Measurements from ENCODE around the gene IL23A.

IL23A gene

DNA sequence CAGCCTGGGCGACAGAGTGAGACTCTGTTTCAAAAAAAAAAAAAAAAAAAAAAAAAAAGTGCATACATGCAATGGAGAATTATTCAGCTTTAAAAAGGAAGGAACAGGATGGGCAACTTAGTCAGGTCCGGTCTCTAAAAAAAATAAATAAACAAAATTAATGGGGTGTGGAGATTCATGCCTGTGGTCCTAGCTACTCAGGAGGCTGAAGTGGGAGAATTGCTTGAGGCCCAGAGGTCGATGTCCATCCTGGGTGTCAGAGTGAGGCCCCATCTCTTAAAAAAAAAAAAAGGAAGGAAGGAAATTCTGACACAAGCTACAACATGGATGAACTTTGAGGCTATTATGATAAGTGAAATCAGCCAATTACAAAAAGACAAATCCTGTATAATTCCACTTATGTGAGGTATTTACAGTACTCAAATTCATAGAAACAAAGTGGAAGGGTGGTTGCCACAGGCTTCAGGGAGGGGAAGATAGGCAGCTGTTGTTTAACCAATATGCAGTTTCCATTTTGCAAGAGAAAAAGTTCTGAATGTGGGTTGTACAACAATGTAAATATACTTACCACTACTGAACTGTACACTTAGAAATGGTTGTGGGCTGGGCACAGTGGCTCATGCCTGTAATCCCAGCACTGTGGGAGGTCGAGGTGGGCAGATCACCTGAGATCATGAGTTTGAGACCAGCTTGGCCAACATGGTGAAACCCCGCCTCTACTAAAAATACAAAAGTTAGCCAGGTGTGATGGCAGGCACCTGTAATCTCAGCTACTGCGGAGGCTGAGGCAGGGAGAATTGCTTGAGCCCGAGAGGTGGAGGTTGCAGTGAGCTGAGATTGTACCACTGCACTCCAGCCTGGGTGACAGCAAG is 36.3 kb downstream of the IL23A start:
- Histone ChIP-seq H4K20me1 (ENCODE audit: insufficient read depth, low read length) (no peaks in the 10 kb centered on the region), H3K9me3 (ENCODE audit: insufficient read depth, low read length, severe bottlenecking) (no peaks in the 10 kb centered on the region), H3K9ac (ENCODE audit: low read depth, low read length) (no peak overlapping the region), H3K4me1 (ENCODE audit: insufficient read depth, low read length) (no peaks in the 10 kb centered on the region), H3K79me2 (ENCODE audit: insufficient read depth, low read length) (no peaks in the 10 kb centered on the region), H3K36me3 (ENCODE audit: insufficient read depth, low read length) (no peaks in the 10 kb centered on the region), H3K27ac (ENCODE audit: low read length) (no peak overlapping the region), H3K27me3 (ENCODE audit: insufficient read depth, low read length, poor library complexity) (no peaks in the 10 kb centered on the region), H3K4me2 (ENCODE audit: insufficient read depth, low read length) (no peak overlapping the region), H2AFZ (ENCODE audit: low read depth, low read length) (no peak overlapping the region), H3K4me3 (ENCODE audit: low read depth in 1 of 2, low read length in 2 of 2) (no peak overlapping the region)
- ATAC-seq (ENCODE audit: insufficient read depth, low read depth): no peak
- TF ChIP-seq EZH2 (IDR thresholded peaks at IDR 0.05; ENCODE audit: borderline replicate concordance, low read depth, low read length, severe bottlenecking): no peak
- TF ChIP-seq, protein P1, sequence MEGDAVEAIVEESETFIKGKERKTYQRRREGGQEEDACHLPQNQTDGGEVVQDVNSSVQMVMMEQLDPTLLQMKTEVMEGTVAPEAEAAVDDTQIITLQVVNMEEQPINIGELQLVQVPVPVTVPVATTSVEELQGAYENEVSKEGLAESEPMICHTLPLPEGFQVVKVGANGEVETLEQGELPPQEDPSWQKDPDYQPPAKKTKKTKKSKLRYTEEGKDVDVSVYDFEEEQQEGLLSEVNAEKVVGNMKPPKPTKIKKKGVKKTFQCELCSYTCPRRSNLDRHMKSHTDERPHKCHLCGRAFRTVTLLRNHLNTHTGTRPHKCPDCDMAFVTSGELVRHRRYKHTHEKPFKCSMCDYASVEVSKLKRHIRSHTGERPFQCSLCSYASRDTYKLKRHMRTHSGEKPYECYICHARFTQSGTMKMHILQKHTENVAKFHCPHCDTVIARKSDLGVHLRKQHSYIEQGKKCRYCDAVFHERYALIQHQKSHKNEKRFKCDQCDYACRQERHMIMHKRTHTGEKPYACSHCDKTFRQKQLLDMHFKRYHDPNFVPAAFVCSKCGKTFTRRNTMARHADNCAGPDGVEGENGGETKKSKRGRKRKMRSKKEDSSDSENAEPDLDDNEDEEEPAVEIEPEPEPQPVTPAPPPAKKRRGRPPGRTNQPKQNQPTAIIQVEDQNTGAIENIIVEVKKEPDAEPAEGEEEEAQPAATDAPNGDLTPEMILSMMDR (IDR thresholded peaks at IDR 0.05; ENCODE audit: borderline replicate concordance, extremely low read depth, low read length, poor library complexity, severe bottlenecking): no peak
- DNase-seq: no peak

DNA sequence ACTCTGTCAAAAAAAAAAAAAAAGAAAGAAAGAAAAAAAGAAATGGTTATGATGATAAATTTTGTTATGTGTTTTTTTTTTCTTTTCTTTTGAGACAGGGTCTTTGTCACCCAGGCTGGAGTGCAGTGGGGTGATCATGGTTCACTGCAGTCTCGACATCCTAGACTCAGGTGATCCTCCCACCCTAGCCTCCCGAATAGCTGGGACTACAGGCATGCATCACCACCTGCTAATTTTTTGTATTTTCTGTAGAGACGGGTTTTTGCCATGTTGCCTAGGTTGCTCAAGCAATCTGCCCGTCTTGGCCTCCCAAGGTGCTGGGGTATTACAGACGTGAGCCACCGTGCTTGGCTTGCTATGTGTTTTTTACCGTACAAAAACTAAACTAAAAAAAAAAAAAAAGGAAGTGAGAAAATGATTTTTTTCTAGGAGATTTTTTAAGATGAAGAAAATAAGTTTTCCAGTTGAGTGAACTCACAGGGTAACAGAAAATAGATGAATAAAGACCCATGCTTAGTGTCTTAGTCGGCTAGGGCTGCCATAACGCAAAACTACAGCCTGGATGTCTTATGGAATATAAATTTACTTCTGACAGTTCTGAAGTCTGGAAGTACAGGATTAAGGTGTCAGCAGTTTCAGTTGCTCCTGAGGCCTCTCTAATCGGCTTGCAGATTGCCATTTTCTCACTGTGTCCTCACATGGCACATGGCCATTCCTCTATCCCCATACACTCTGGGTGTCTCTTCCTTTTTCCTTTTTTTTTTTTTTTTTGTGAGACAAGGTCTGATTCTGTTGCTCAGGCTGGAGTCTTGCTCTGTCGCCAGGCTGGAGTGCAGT is 37.1 kb downstream of the IL23A start:
- Histone ChIP-seq H3K27ac (ENCODE audit: low read length) (no peak overlapping the region), H3K27me3 (ENCODE audit: insufficient read depth, low read length, poor library complexity) (no peaks in the 10 kb centered on the region), H3K4me2 (ENCODE audit: insufficient read depth, low read length) (no peak overlapping the region), H3K4me3 (ENCODE audit: low read depth in 1 of 2, low read length in 2 of 2) (no peak overlapping the region), H3K36me3 (ENCODE audit: insufficient read depth, low read length) (no peaks in the 10 kb centered on the region), H3K9ac (ENCODE audit: low read depth, low read length) (no peak overlapping the region), H3K9me3 (ENCODE audit: insufficient read depth, low read length, severe bottlenecking) (no peaks in the 10 kb centered on the region), H3K79me2 (ENCODE audit: insufficient read depth, low read length) (no peaks in the 10 kb centered on the region), H2AFZ (ENCODE audit: low read depth, low read length) (no peak overlapping the region), H3K4me1 (ENCODE audit: insufficient read depth, low read length) (no peaks in the 10 kb centered on the region), H4K20me1 (ENCODE audit: insufficient read depth, low read length) (no peaks in the 10 kb centered on the region)
- DNase-seq (no peak), ATAC-seq (ENCODE audit: insufficient read depth, low read depth) (no peak)
- no peak for TF ChIP-seq EZH2 (IDR thresholded peaks at IDR 0.05; ENCODE audit: borderline replicate concordance, low read depth, low read length, severe bottlenecking)
- TF ChIP-seq, protein P1 (IDR thresholded peaks at IDR 0.05; ENCODE audit: borderline replicate concordance, extremely low read depth, low read length, poor library complexity, severe bottlenecking): no peak

DNA sequence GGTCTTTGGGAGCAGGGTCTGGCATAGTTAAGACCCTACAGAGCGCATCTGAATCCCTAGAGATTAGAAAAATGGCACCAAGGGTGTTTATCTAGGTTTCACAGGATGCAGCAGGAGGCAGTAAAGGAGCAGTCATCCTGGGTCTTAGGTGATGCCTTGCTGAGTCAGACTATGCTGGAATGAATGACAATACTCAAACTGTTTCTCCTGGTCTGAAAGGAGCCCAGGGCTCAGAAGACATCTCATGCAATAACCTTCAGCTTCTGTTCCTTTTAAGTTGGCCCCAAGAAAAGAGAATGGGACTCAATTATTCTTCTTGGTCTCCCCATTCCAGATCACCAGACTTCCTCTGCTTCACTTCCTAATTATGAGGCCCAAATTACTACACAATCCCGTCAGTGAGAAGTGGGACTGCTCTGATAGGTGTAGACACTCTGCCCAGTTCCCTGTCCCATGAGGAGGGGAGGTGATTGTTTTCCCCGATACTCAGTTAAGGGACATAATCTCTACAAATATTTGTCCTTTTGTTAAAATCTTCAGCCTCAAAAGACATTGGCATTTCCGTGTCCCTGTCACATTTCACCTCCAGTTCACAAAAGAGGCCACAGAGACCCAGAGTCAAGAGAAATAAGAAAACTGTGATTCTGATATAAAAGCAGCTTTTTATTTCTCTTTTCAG is 38.8 kb downstream of the IL23A start:
- no peak overlapping the region for H3K4me3 ChIP-seq (ENCODE audit: low read depth in 1 of 2, low read length in 2 of 2)
- no peaks in the 10 kb centered on the region for H3K36me3 ChIP-seq (ENCODE audit: insufficient read depth, low read length)
- H3K27me3 ChIP-seq (ENCODE audit: insufficient read depth, low read length, poor library complexity): no peaks in the 10 kb centered on the region
- ATAC-seq (ENCODE audit: insufficient read depth, low read depth): no peak
- H4K20me1 ChIP-seq (ENCODE audit: insufficient read depth, low read length): no peaks in the 10 kb centered on the region
- no peak overlapping the region for H3K27ac ChIP-seq (ENCODE audit: low read length)
- no peak overlapping the region for H3K4me2 ChIP-seq (ENCODE audit: insufficient read depth, low read length)
- H3K9ac ChIP-seq (ENCODE audit: low read depth, low read length): no peak overlapping the region
- no peaks in the 10 kb centered on the region for H3K79me2 ChIP-seq (ENCODE audit: insufficient read depth, low read length)
- no peaks in the 10 kb centered on the region for H3K9me3 ChIP-seq (ENCODE audit: insufficient read depth, low read length, severe bottlenecking)
- no peak overlapping the region for H2AFZ ChIP-seq (ENCODE audit: low read depth, low read length)
- DNase-seq: no peak
- TF ChIP-seq, protein P1 (IDR thresholded peaks at IDR 0.05; ENCODE audit: borderline replicate concordance, extremely low read depth, low read length, poor library complexity, severe bottlenecking): peak; percentile 16
- no peak for TF ChIP-seq EZH2 (IDR thresholded peaks at IDR 0.05; ENCODE audit: borderline replicate concordance, low read depth, low read length, severe bottlenecking)
- no peaks in the 10 kb centered on the region for H3K4me1 ChIP-seq (ENCODE audit: insufficient read depth, low read length)

Data from DND-41 (cell line).